GM12878 (cell line): ENCODE measurements around the gene COX19. TPM values are rescaled to one million over a fixed set of nuclear protein-coding genes. Genes with fewer than 3 reads are reported as not detected.
"Not testable (repeated sequence)": the region's sequence is repeated elsewhere in the genome, so short reads cannot be mapped to it uniquely, and the experiment has no call there.

Experiments
- ATAC-seq: fragments of 200-7000 bp; cut with Tn5 transposase; 3 replicates; pipeline ENCODE4 v1.9.1; 2020; ENCODE audit warnings: mild to moderate bottlenecking, moderate library complexity
- BruUV-seq: library from RNA; stranded (reverse); fragments of 400-500 nt; replicated peaks from 2 replicates; lab custom pipeline; 2021; lab: Mats Ljungman, UMichigan
- CTCF ChIA-PET: fragments of 300-600 bp; sonication (Branson Sonifier 250); formaldehyde crosslinking; extraction: SDS; loops from one replicate; lab custom pipeline; 2021; ENCODE audit warnings: inconsistent platforms; lab: Yijun Ruan, JAX
- POLR2A ChIA-PET: fragments of 350-600 bp; formaldehyde crosslinking; extraction: SDS; loops from one replicate; lab custom pipeline; 2021; ENCODE audit warnings: inconsistent platforms; lab: Charles Lee
- RAD21 ChIA-PET: fragments of 300-600 bp; sonication (Branson Sonifier 250); formaldehyde crosslinking; loops from one replicate; lab custom pipeline; 2023; ENCODE audit warnings: antibody characterized with exemption; ENCODE audit not compliant: unreplicated experiment; lab: Charles Lee
- SMC1A ChIA-PET: fragments of 300-600 bp; sonication (Branson Sonifier 250); formaldehyde crosslinking; loops from one replicate; lab custom pipeline; 2023; ENCODE audit not compliant: unreplicated experiment, uncharacterized antibody; lab: Charles Lee
- DNase-seq: peaks from one replicate; pipeline ENCODE4 v3.0.0-alpha.2; 2011; ENCODE audit warnings: low read depth, low spot score
- FAIRE-seq: peaks from 3 replicates; lab custom pipeline; 2011; peaks lifted over from hg19 to GRCh38; lab: Jason Lieb, UNC
- H2AFZ ChIP-seq: 2 replicates; pipeline ENCODE4 v1.6.0; 2011; ENCODE audit warnings: low read depth, low read length, control low read depth; ENCODE audit not compliant: control insufficient read depth
- H3K27ac ChIP-seq: 2 replicates; pipeline ENCODE4 v1.5.1; 2011; ENCODE audit warnings: control low read depth; ENCODE audit not compliant: control insufficient read depth, insufficient read depth
- H3K27me3 ChIP-seq, 2 experiments: replicated peaks in 1 of 2; 2 replicates each; pipeline versions ENCODE4 v1.6.0 to v1.6.1; 2011; ENCODE audit warnings: low read length in 1 of 2; ENCODE audit not compliant: control insufficient read depth in 2 of 2, insufficient read depth in 2 of 2
- H3K36me3 ChIP-seq, 2 experiments: 2 replicates each; pipeline ENCODE4 v1.5.1; 2011; ENCODE audit warnings: low read length in 1 of 2; ENCODE audit not compliant: control insufficient read depth in 2 of 2, insufficient read depth in 2 of 2
- H3K4me1 ChIP-seq: 2 replicates; pipeline ENCODE4 v1.6.1; 2011; ENCODE audit warnings: mild to moderate bottlenecking, low read length, moderate library complexity, mixed read lengths; ENCODE audit not compliant: control insufficient read depth, insufficient read depth
- H3K4me2 ChIP-seq: 2 replicates; pipeline ENCODE4 v1.6.0; 2011; ENCODE audit warnings: control low read depth; ENCODE audit not compliant: control insufficient read depth, insufficient read depth
- H3K4me3 ChIP-seq: fragments of 200-600 bp; sonication (generic); 2 replicates; pipeline ENCODE4 v1.5.1; 2016
- H3K79me2 ChIP-seq: 2 replicates; pipeline ENCODE4 v1.6.0; 2011; ENCODE audit warnings: low read length; ENCODE audit not compliant: control insufficient read depth, insufficient read depth
- H3K9ac ChIP-seq: 2 replicates; pipeline ENCODE4 v1.8.0; 2011; ENCODE audit warnings: low read length, control low read depth, mixed read lengths; ENCODE audit not compliant: control insufficient read depth, insufficient read depth
- H3K9me3 ChIP-seq: replicated peaks from 3 replicates; pipeline ENCODE4 v1.5.1; 2011; ENCODE audit warnings: mild to moderate bottlenecking, low read length; ENCODE audit not compliant: control insufficient read depth, insufficient read depth
- H4K20me1 ChIP-seq: 2 replicates; pipeline ENCODE4 v1.6.0; 2011; ENCODE audit not compliant: control insufficient read depth, insufficient read depth
- E2F4 ChIP-seq: IDR thresholded peaks from 2 replicates; pipeline ENCODE4 v1.6.1; 2012; ENCODE audit warnings: low read depth, low read length, improper control_type of control experiment
- ESRRA ChIP-seq: IDR thresholded peaks from 2 replicates; pipeline ENCODE4 v1.6.1; 2012; ENCODE audit warnings: mild to moderate bottlenecking, low read length, improper control_type of control experiment
- FOS ChIP-seq: IDR thresholded peaks from 3 replicates; pipeline ENCODE4 v1.6.1; 2011; ENCODE audit warnings: borderline replicate concordance; ENCODE audit not compliant: insufficient read length; ENCODE audit errors: extremely low read depth
- NKRF ChIP-seq: fragments of 450-650 bp; conservative IDR thresholded peaks from 2 replicates; pipeline ENCODE4 v1.6.1; 2017; ENCODE audit warnings: mild to moderate bottlenecking, moderate library complexity
- NR2C1 ChIP-seq: fragments of 450-650 bp; IDR thresholded peaks from 2 replicates; pipeline ENCODE4 v1.6.1; 2017; ENCODE audit warnings: antibody characterized with exemption, mild to moderate bottlenecking, moderate library complexity
- NR2C2 ChIP-seq: IDR thresholded peaks from 2 replicates; pipeline ENCODE4 v1.6.1; 2011; ENCODE audit warnings: borderline replicate concordance, low read depth; ENCODE audit not compliant: control insufficient read depth, insufficient read length
- RAD21 ChIP-seq: IDR thresholded peaks from 2 replicates; pipeline ENCODE4 v1.6.1; 2011; ENCODE audit warnings: mild to moderate bottlenecking, low read depth, low read length, moderate library complexity; ENCODE audit not compliant: insufficient read depth
- RFX5 ChIP-seq: IDR thresholded peaks from 2 replicates; pipeline ENCODE4 v1.6.1; 2011; ENCODE audit warnings: low read depth, low read length, improper control_type of control experiment
- SRF ChIP-seq, 2 experiments: IDR thresholded peaks; 2 replicates each; pipeline ENCODE4 v1.6.1; 2011; ENCODE audit warnings: low read depth in 2 of 2, low read length in 2 of 2, mild to moderate bottlenecking in 1 of 2, moderate library complexity in 1 of 2
- YY1 ChIP-seq: IDR thresholded peaks from 2 replicates; pipeline ENCODE4 v1.6.1; 2011; ENCODE audit warnings: low read depth, mild to moderate bottlenecking, low read length
- ZNF274 ChIP-seq: IDR thresholded peaks from one replicate; pipeline ENCODE4 v1.8.0; 2011; ENCODE audit not compliant: insufficient read length, insufficient read depth
- WGBS: methylation state at CpG from one replicate; pipeline ENCODE4 v1.1.6; 2016; ENCODE audit warnings: low lambda C conversion rate; ENCODE audit not compliant: insufficient replicate concordance, insufficient coverage; ENCODE audit errors: missing lambda C conversion rate; 5-methylcytosine and 5-hydroxymethylcytosine counted together
- in situ Hi-C: fragments of 300-500 bp; cut with MboI; formaldehyde crosslinking; loops from 9 replicates; pipeline ENCODE4 v1.14.3; 2018; ENCODE audit warnings: mixed read lengths
- intact Hi-C: fragments of 100-400 bp; cut with micrococcal nuclease; formaldehyde crosslinking; loops from one replicate; pipeline ENCODE4 v1.14.2; 2022; ENCODE audit not compliant: unreplicated experiment
- polyA plus RNA-seq, 11 experiments: library from polyadenylated mRNA; depleted of rRNA in 4 of 11; unstranded in 6 of 11; stranded (reverse) in 5 of 11; fragments of >200 nt; fragmentation: Nextera tagmentation in 4 of 11; fragmentation: Illumina TruSeq in 1 of 11; extraction: Ambion mirVana in 4 of 11; extraction: Trizol in 1 of 11; gene quantifications; 1 replicate in 1 of 11; 2 replicates in 10 of 11; pipeline versions ENCODE4 v1.2.1 to v1.2.3, GENCODE V29; 2011 to 2016; ENCODE audit warnings: inconsistent platforms in 2 of 11, missing spikeins in 2 of 11, low read depth in 1 of 11
- total RNA-seq, 4 experiments: library from RNA; depleted of rRNA in 3 of 4; stranded (reverse); fragments of >200 nt in 3 of 4; fragmentation: Illumina TruSeq in 1 of 4; extraction: Trizol in 1 of 4; gene quantifications; 2 replicates each; pipeline versions ENCODE4 v1.2.1 to v1.2.3, GENCODE V29; 2013 to 2021

COX19 gene
- total and polyA plus RNA-seq, 10 of the 15 experiments (the other 5 are each of a cell fraction or from before 2014, with no cell fraction given): 3.7 to 17.9 (median 10.8) TPM

- H3K36me3 ChIP-seq: no peaks in the 10 kb centered on the region
- intact Hi-C loops: no loop called here
Observed at GRCh38 chr7:960269-960871, 15.0 kb downstream of the COX19 start.

GRCh38 chr7:959740-960139 is 15.6 kb downstream of the COX19 start:
- H3K4me2 ChIP-seq, H3K4me3 ChIP-seq, CTCF ChIA-PET, H3K9ac ChIP-seq, H3K27me3 ChIP-seq, BruUV-seq, DNase-seq, H4K20me1 ChIP-seq, H3K27ac ChIP-seq, H3K79me2 ChIP-seq, FAIRE-seq, ATAC-seq, H3K36me3 ChIP-seq, H2AFZ ChIP-seq, H3K9me3 ChIP-seq: not testable (repeated sequence)
- in situ Hi-C loops: loop anchor here (5.0 kb wide), 1 partner anchor 642 kb away; no protein-coding TSS in a partner anchor
- RAD21 ChIA-PET: interaction anchor here (1.8 kb wide), 1 partner anchor 9 kb away, joined by 6 read pairs; no protein-coding TSS in a partner anchor
- 82% methylated on average over 10 of the region's 10 CpGs for WGBS
- POLR2A ChIA-PET: interaction anchor here (0.7 kb wide), 1 partner anchor 34 kb away, joined by 5 read pairs; no protein-coding TSS in a partner anchor
- SMC1A ChIA-PET: interaction anchor here (1.7 kb wide), 1 partner anchor 12 kb away, joined by 5 read pairs; no protein-coding TSS in a partner anchor
- intact Hi-C loops: loop anchor here (10.0 kb wide), 1 partner anchor 175 kb away; no protein-coding TSS in a partner anchor
- peaks cover 15% of the 10 kb centered on the region for H3K4me1 ChIP-seq

More at GRCh38 chr7:960269-960871, 15.0 kb downstream of the COX19 start:
- H3K4me2 ChIP-seq: no peak overlapping the region
- TF ChIP-seq ZNF274 (no peak), RAD21 (no peak), ESRRA (no peak), RFX5 (no peak), YY1 (no peak), SRF (IDR thresholded peaks at IDR 0.05; ENCODE audit: low read depth in 2 of 2, low read length in 2 of 2) (no peak), NR2C2 (no peak), NKRF (no peak), FOS (no peak), NR2C1 (no peak), E2F4 (no peak)
- H3K9me3 ChIP-seq: no peaks in the 10 kb centered on the region; the same call in 2 of the 3 replicates
- no peak overlapping the region for H3K9ac ChIP-seq
- in situ Hi-C loops: loop anchor here (5.0 kb wide), 1 partner anchor 643 kb away; no protein-coding TSS in a partner anchor
- no peak for FAIRE-seq
- no peak for ATAC-seq
- no peak overlapping the region for H3K4me3 ChIP-seq
- peaks cover 12% of the 10 kb centered on the region for H3K4me1 ChIP-seq
- no TSS peak for BruUV-seq
- no peak overlapping the region for H3K27ac ChIP-seq
- no peaks in the 10 kb centered on the region for H3K79me2 ChIP-seq
- no peak overlapping the region for H2AFZ ChIP-seq
- ChIA-PET SMC1A (interaction anchor here (1.7 kb wide), 1 partner anchor 12 kb away, joined by 5 read pairs; no protein-coding TSS in a partner anchor), POLR2A (interaction anchor here (0.7 kb wide), 1 partner anchor 35 kb away, joined by 5 read pairs; no protein-coding TSS in a partner anchor), RAD21 (interaction anchor here (1.8 kb wide), 1 partner anchor 10 kb away, joined by 6 read pairs; no protein-coding TSS in a partner anchor), CTCF (no interaction called here)
- no peaks in the 10 kb centered on the region for H4K20me1 ChIP-seq
- 69% methylated on average over 31 of the region's 31 CpGs for WGBS
- H3K27me3 ChIP-seq: no peaks in the 10 kb centered on the region
- DNase-seq: no peak
